Colon (tissue), 2 donors: ENCODE results near the gene MYL11.

Experiments
- FAIRE-seq: peaks from 2 replicates; lab custom pipeline; 2012; peaks lifted over from hg19 to GRCh38; lab: Jason Lieb, UNC
- donor health status: control.
- donor health status: control.

The MYL11 gene

GRCh38 chr16:30421010-30421409 is 46.4 kb downstream of the MYL11 start:
- no peak for FAIRE-seq
